Vagina (tissue), 2 donors: ENCODE results near the gene GKN1. TPM values are rescaled to one million over a fixed set of nuclear protein-coding genes. Genes with fewer than 3 reads are reported as not detected.

Experiments
- DNase-seq, 2 donors: peaks; one replicate each; pipeline ENCODE4 v3.0.0-alpha.2; 2017; ENCODE audit errors: extremely low spot score in 2 of 2
- H3K27ac ChIP-seq: fragments of 200-600 bp; sonication (generic); one replicate; pipeline ENCODE4 v1.5.1; 2019
- H3K27me3 ChIP-seq: fragments of 200-600 bp; sonication (generic); one replicate; pipeline ENCODE4 v1.5.1; 2019
- H3K36me3 ChIP-seq, 2 donors: fragments of 200-600 bp; sonication (generic); one replicate each; pipeline ENCODE4 v1.5.1; 2017 to 2019
- H3K4me1 ChIP-seq: fragments of 200-600 bp; sonication (generic); one replicate; pipeline ENCODE4 v1.5.1; 2019
- H3K4me3 ChIP-seq, 2 donors: fragments of 200-600 bp; sonication (generic); 1 replicate in 1 of 2; 2 replicates in 1 of 2; pipeline ENCODE4 v1.5.1; 2016 to 2019
- H3K9me3 ChIP-seq: fragments of 200-600 bp; sonication (generic); one replicate; pipeline ENCODE4 v1.5.1; 2019
- CTCF ChIP-seq, 3 experiments: fragments of 450-650 bp in 2 of 3; fragments of 200-600 bp in 1 of 3; sonication (generic) in 1 of 3; IDR thresholded peaks; one replicate each; pipeline ENCODE4 v1.5.1; 2017 to 2019; ENCODE audit warnings: antibody characterized with exemption in 3 of 3, mild to moderate bottlenecking in 2 of 3, moderate library complexity in 2 of 3
- POLR2A ChIP-seq, 2 donors: fragments of 450-650 bp; IDR thresholded peaks; one replicate each; pipeline ENCODE4 v1.6.1; 2017; ENCODE audit warnings: antibody characterized with exemption in 2 of 2, mild to moderate bottlenecking in 2 of 2, moderate library complexity in 2 of 2
- POLR2AphosphoS5 ChIP-seq, 2 donors: sonication (generic); formaldehyde crosslinking; IDR thresholded peaks; one replicate each; pipeline ENCODE4 v1.9.0; 2017; ENCODE audit warnings: antibody characterized with exemption in 2 of 2, mild to moderate bottlenecking in 2 of 2, low read depth in 1 of 2; ENCODE audit not compliant: insufficient read depth in 1 of 2
- intact Hi-C: fragments of 100-400 bp; cut with DNase I; formaldehyde crosslinking; loops from one replicate; pipeline ENCODE4 v1.15.1; 2023
- total RNA-seq: library from RNA; depleted of rRNA; stranded (reverse); fragments of >200 nt; gene quantifications from one replicate; pipeline ENCODE4 v1.2.3, GENCODE V29; 2016

Gene GKN1
- total RNA-seq, 1 donor from 2014 or later = not detected

- intact Hi-C loops = no loop called here
- Histone ChIP-seq H3K27me3 (no peaks in the 10 kb centered on the region), H3K9me3 (no peaks in the 10 kb centered on the region), H3K27ac (peak overlapping the region; percentile 51), H3K36me3 (no peaks in the 10 kb centered on the region), H3K4me3 (no peak overlapping the region), H3K4me1 (peaks cover 77% of the 10 kb centered on the region)
- TF ChIP-seq CTCF (IDR thresholded peaks at IDR 0.05) = no peak
- no peak for TF ChIP-seq POLR2A (IDR thresholded peaks at IDR 0.05)
- no peak for TF ChIP-seq POLR2AphosphoS5 (IDR thresholded peaks at IDR 0.05; ENCODE audit: insufficient read depth in 1 of 2, low read depth in 1 of 2)
- peak in 1 of 2 donors; percentile 65 for DNase-seq
Observed at GRCh38 chr2:69017835-69018234, 43.4 kb downstream of the GKN1 start.

- Histone ChIP-seq H3K27me3 (no peaks in the 10 kb centered on the region), H3K4me3 (no peak overlapping the region), H3K9me3 (no peaks in the 10 kb centered on the region), H3K4me1 (peaks cover 77% of the 10 kb centered on the region), H3K36me3 (no peaks in the 10 kb centered on the region), H3K27ac (peak overlapping the region; percentile 51)
- peak in 1 of 2 donors; percentile 62 for DNase-seq
- intact Hi-C loops = no loop called here
- TF ChIP-seq POLR2AphosphoS5 (IDR thresholded peaks at IDR 0.05; ENCODE audit: insufficient read depth in 1 of 2, low read depth in 1 of 2) = no peak
- no peak for TF ChIP-seq CTCF (IDR thresholded peaks at IDR 0.05)
- no peak for TF ChIP-seq POLR2A (IDR thresholded peaks at IDR 0.05)
Observed at GRCh38 chr2:69018678-69019095, 44.3 kb downstream of the GKN1 start.

GRCh38 chr2:69020496-69021426 is 46.3 kb downstream of the GKN1 start:
- Histone ChIP-seq H3K36me3 (no peaks in the 10 kb centered on the region), H3K4me1 (peaks cover 79% of the 10 kb centered on the region), H3K27me3 (no peaks in the 10 kb centered on the region), H3K9me3 (no peaks in the 10 kb centered on the region), H3K4me3 (no peak overlapping the region), H3K27ac (no peak overlapping the region)
- intact Hi-C loops = no loop called here
- no peak for DNase-seq
- TF ChIP-seq POLR2AphosphoS5 (IDR thresholded peaks at IDR 0.05; ENCODE audit: insufficient read depth in 1 of 2, low read depth in 1 of 2) (no peak), POLR2A (IDR thresholded peaks at IDR 0.05) (no peak), CTCF (IDR thresholded peaks at IDR 0.05) (no peak)

- Histone ChIP-seq H3K4me1 (peaks cover 74% of the 10 kb centered on the region), H3K27ac (no peak overlapping the region), H3K27me3 (no peaks in the 10 kb centered on the region), H3K9me3 (no peaks in the 10 kb centered on the region), H3K4me3 (no peak overlapping the region), H3K36me3 (no peaks in the 10 kb centered on the region)
- no peak for TF ChIP-seq POLR2A (IDR thresholded peaks at IDR 0.05)
- TF ChIP-seq CTCF (IDR thresholded peaks at IDR 0.05) = no peak
- TF ChIP-seq POLR2AphosphoS5 (IDR thresholded peaks at IDR 0.05; ENCODE audit: insufficient read depth in 1 of 2, low read depth in 1 of 2) = no peak
- DNase-seq = no peak
- intact Hi-C loops = no loop called here
Observed at GRCh38 chr2:69021727-69022126, 47.3 kb downstream of the GKN1 start.

- TF ChIP-seq CTCF (IDR thresholded peaks at IDR 0.05) = no peak
- TF ChIP-seq POLR2A (IDR thresholded peaks at IDR 0.05) = no peak
- TF ChIP-seq POLR2AphosphoS5 (IDR thresholded peaks at IDR 0.05; ENCODE audit: insufficient read depth in 1 of 2, low read depth in 1 of 2) = peak in 1 of 2 donors; percentile 82
- intact Hi-C loops = no loop called here
- Histone ChIP-seq H3K27me3 (no peaks in the 10 kb centered on the region), H3K4me1 (peaks cover 69% of the 10 kb centered on the region), H3K27ac (no peak overlapping the region), H3K4me3 (no peak overlapping the region), H3K36me3 (no peaks in the 10 kb centered on the region), H3K9me3 (no peaks in the 10 kb centered on the region)
- DNase-seq = peak in 1 of 2 donors; percentile 81
Observed at GRCh38 chr2:69022548-69022947, 48.1 kb downstream of the GKN1 start.
